ENCODE results near the gene STUM.

STUM gene

DNA sequence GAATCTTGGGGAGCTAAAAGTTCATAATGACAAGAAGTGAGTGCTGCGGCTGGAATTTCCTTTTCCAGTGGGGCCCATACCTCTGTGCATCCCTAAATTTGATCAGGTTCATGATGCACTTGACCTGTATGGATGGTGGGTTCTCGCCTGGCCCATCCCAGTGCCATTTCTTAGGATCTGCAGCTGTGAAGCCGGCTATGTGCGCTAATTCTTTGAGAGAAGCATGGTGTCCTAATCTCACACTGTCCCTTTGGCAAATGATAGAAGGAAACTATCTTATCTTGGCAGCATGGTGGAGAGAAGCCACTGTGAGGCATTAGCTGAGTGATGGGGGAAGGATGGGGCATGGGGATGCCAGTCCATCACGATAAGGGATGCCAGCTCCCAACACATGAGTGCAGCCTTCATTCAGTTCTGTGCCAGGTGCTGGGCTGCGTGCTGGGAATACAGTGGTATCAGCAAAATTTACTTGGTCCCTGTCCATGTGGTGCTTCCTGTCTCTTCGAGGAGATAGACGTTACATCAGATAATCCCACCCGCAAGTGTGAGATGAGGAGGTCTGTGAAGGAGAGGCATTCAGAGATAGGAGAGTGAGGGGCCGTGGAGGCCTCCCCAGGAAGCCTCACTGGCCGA is 30.5 kb downstream of the STUM start:
- intact Hi-C loops (cut with DNase I; ENCODE audit: low total_unique reads) = no loop called here
- Histone ChIP-seq H3K27me3 (no peaks in the 10 kb centered on the region), H3K4me3 (no peak overlapping the region), H3K4me1 (peaks cover 0 to 19% (median 10%) of the 10 kb centered on the region in 4 donors), H3K9me3 (no peaks in the 10 kb centered on the region), H3K27ac (no peak overlapping the region), H3K36me3 (no peaks in the 10 kb centered on the region)
- DNase-seq = peak in 1 of 2 donors; percentile 3
- TF ChIP-seq, protein P1, sequence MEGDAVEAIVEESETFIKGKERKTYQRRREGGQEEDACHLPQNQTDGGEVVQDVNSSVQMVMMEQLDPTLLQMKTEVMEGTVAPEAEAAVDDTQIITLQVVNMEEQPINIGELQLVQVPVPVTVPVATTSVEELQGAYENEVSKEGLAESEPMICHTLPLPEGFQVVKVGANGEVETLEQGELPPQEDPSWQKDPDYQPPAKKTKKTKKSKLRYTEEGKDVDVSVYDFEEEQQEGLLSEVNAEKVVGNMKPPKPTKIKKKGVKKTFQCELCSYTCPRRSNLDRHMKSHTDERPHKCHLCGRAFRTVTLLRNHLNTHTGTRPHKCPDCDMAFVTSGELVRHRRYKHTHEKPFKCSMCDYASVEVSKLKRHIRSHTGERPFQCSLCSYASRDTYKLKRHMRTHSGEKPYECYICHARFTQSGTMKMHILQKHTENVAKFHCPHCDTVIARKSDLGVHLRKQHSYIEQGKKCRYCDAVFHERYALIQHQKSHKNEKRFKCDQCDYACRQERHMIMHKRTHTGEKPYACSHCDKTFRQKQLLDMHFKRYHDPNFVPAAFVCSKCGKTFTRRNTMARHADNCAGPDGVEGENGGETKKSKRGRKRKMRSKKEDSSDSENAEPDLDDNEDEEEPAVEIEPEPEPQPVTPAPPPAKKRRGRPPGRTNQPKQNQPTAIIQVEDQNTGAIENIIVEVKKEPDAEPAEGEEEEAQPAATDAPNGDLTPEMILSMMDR (IDR thresholded peaks at IDR 0.05) = no peak

DNA sequence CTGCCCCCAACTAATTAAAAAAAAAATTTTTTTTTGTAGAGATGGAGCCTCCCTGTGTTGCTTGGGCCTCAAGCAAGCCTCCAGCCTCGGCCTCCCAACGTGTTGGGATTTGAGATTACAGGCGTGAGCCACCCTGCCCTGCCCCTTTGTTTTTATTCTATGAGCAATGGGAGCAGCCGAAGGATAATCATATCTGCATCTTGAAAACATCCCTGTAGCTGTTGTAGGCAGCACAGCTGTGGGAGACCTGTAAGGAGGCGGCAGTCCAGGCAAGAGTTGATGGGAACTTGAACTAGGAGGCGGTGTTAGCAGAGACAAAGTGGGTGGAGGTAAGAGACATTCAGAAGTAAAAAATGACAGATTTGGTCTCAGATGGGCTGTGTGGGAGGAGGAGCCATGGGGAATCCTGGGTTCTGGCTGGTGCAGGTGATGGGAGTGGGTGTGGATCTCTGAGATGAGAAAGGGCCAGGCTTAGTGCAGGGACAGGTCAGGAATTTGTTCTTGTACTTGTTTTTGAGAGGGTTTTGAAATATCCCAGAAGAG is 31.3 kb downstream of the STUM start:
- Histone ChIP-seq H3K9me3 (no peaks in the 10 kb centered on the region), H3K4me3 (no peak overlapping the region), H3K27me3 (no peaks in the 10 kb centered on the region), H3K36me3 (no peaks in the 10 kb centered on the region), H3K27ac (no peak overlapping the region), H3K4me1 (peaks cover 0 to 18% (median 10%) of the 10 kb centered on the region in 4 donors)
- intact Hi-C loops (cut with DNase I; ENCODE audit: low total_unique reads) = no loop called here
- DNase-seq = peak in 1 of 2 donors; percentile 8
- TF ChIP-seq, protein P1 (IDR thresholded peaks at IDR 0.05) = no peak

DNA sequence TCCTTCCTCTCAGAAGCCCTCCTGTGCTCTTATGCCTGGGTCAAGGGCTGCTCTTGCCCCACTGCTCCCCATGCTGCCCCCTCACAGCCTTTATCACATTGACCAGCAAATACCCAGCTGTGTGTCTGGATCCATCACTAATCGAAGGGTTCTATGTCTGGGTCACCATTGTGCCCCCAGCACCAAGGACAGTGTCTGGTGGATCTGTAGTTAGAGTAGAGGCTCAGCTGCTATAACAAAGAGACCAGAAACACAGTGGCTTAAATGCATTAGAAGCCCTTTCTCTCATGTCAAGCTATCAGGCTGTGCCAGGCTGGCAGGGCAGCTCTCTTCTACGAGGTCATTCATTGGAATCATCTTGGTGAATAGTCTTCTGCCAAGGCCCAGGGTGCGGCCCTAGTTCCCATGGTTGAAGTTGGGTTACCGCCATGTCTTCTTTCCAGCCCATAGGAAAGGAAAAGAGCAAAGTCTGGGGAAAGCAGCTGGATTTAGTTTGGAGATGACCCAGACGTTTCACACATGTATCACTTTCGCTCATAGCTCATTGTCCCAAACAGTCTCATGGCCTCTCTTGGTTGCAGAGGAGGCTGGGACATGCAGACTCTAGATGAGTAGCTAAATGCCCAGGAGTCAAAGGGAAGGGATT is 32.2 kb downstream of the STUM start:
- TF ChIP-seq, protein P1 (IDR thresholded peaks at IDR 0.05) = no peak
- no peaks in the 10 kb centered on the region for H3K36me3 ChIP-seq
- intact Hi-C loops (cut with DNase I; ENCODE audit: low total_unique reads) = no loop called here

DNA sequence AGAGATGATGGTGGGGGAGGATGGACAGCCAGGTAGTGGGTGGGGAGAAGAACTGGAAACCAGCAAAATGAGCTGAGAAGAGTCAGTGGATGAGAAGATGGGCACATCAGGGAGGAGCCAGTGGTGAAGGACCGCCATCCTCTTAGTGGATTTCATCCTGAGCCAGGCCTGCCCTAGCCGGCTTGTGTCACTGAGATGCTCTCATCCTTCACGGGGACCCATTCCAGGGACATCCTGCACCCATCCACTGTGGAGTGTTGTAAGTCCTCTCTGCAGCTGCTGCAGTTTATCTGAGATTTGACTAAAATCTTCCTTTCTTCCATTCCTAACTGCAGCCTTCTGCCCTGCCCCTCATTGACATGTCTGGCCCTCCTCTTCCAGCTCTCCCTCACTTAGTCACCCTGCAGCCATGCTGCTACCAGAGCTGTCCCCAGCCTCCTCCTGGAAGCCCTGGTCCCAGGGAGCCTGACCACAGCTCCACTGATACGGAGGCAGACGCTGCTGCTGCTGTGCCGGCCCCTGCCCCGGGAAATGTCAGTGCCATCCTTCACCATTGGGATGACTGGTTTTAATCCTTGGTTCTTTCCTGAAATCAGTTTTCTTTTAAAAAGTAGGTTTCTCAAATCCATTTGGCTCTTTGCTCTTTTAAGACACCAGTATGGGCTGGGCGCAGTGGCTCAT is 33.2 kb downstream of the STUM start:
- Histone ChIP-seq H3K4me3 (no peak overlapping the region), H3K27me3 (no peaks in the 10 kb centered on the region), H3K27ac (no peak overlapping the region), H3K4me1 (no peaks in the 10 kb centered on the region), H3K9me3 (no peaks in the 10 kb centered on the region), H3K36me3 (no peaks in the 10 kb centered on the region)
- intact Hi-C loops (cut with DNase I; ENCODE audit: low total_unique reads) = no loop called here
- TF ChIP-seq, protein P1 (IDR thresholded peaks at IDR 0.05) = no peak
- peak in 1 of 2 donors; percentile 6 for DNase-seq

More for the DNA sequence above, 32.2 kb downstream of the STUM start:
- no peak overlapping the region for H3K27ac ChIP-seq
- DNase-seq = peak in 1 of 2 donors; percentile 2
- peaks cover 0 to 9% (median 3%) of the 10 kb centered on the region in 4 donors for H3K4me1 ChIP-seq
- no peaks in the 10 kb centered on the region for H3K9me3 ChIP-seq
- no peaks in the 10 kb centered on the region for H3K27me3 ChIP-seq
- H3K4me3 ChIP-seq = no peak overlapping the region

DNA sequence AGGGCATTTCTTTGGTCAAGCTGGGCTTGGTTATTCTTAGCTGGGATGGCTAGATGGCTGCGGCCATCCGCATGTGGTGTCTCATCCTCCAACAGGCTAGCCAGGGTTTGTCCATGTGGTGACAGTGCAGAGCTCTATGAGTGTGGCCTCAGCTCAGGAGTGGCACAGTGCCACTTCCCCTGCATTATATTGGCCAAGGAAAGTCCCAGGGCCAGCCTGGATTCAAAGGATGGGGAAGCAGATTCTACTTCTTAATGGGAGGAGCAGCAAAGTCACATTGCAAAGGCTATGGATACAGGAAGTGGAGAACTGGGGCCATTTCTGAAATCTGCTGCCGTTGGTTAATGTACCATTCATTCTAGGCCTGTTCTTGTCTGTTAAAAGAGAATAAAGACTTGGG is 34.4 kb downstream of the STUM start:
- TF ChIP-seq, protein P1 (IDR thresholded peaks at IDR 0.05) = no peak
- Histone ChIP-seq H3K36me3 (no peaks in the 10 kb centered on the region), H3K4me3 (no peak overlapping the region), H3K9me3 (no peaks in the 10 kb centered on the region), H3K27ac (no peak overlapping the region), H3K4me1 (no peaks in the 10 kb centered on the region), H3K27me3 (no peaks in the 10 kb centered on the region)
- no peak for DNase-seq
- intact Hi-C loops (cut with DNase I; ENCODE audit: low total_unique reads) = no loop called here

Measured in tibial artery (tissue), 4 donors.